Adrenal gland (tissue), 5 donors: ENCODE data around the gene CFAP65.

Experiments used
- POLR2A ChIP-seq, 2 donors: fragments of 450-650 bp; IDR thresholded peaks; one replicate each; pipeline ENCODE4 v1.6.1; 2017; ENCODE audit warnings: antibody characterized with exemption in 2 of 2, mild to moderate bottlenecking in 2 of 2, moderate library complexity in 1 of 2
- TF ChIP-seq, protein P1 (sequence below), 6 experiments: fragments of 450-650 bp in 4 of 6; fragments of 200-600 bp in 2 of 6; sonication (generic) in 1 of 6; IDR thresholded peaks; 1 replicate in 5 of 6; 2 replicates in 1 of 6; pipeline versions ENCODE4 v1.5.1 to v1.8.0; 2016 to 2021; ENCODE audit warnings: antibody characterized with exemption in 6 of 6, mild to moderate bottlenecking in 2 of 6, moderate library complexity in 1 of 6
- donor health status: DM: no; HTN: no; CAD: no.

DNA sequence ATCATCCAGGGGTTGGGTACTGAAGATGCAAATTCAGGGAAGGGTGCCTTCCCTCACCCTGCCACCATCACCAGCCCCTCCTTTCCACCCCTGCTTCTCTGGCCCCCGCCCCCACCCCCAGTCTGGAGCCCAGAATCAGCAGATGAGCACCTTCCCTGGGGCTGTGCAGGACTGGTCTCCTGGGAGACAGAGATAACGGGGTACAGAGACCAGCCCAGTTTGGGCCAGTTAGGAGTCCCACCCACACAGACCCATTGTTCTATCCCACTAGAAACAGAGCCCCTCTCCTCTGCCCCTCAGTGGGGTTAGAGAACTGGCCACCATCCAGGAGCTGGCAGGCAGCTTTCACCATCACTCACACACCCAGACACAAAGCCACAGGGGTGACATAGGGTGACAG lies 43.6 kb downstream of the CFAP65 start:
- no peak for TF ChIP-seq POLR2A (IDR thresholded peaks at IDR 0.05)
- TF ChIP-seq, protein P1, sequence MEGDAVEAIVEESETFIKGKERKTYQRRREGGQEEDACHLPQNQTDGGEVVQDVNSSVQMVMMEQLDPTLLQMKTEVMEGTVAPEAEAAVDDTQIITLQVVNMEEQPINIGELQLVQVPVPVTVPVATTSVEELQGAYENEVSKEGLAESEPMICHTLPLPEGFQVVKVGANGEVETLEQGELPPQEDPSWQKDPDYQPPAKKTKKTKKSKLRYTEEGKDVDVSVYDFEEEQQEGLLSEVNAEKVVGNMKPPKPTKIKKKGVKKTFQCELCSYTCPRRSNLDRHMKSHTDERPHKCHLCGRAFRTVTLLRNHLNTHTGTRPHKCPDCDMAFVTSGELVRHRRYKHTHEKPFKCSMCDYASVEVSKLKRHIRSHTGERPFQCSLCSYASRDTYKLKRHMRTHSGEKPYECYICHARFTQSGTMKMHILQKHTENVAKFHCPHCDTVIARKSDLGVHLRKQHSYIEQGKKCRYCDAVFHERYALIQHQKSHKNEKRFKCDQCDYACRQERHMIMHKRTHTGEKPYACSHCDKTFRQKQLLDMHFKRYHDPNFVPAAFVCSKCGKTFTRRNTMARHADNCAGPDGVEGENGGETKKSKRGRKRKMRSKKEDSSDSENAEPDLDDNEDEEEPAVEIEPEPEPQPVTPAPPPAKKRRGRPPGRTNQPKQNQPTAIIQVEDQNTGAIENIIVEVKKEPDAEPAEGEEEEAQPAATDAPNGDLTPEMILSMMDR (IDR thresholded peaks at IDR 0.05): no peak
